ENCODE measurements around the gene SLC38A2. TPM values are rescaled to one million over a fixed set of nuclear protein-coding genes. Genes with fewer than 3 reads are reported as not detected.
A peak's percentile ranks its signal among the peaks of the same experiment; 100 is the strongest.

SLC38A2 gene
- total RNA-seq, 1 donor from 2014 or later = 1,114 TPM

GRCh38 chr12:46354111-46354801 is 18.3 kb downstream of the SLC38A2 start:
- Histone ChIP-seq H3K36me3 (ENCODE audit: control insufficient read depth, insufficient read depth, low read length) (no peaks in the 10 kb centered on the region), H3K27me3 (ENCODE audit: control insufficient read depth, insufficient read depth, low read length) (no peaks in the 10 kb centered on the region), H3K4me3 (ENCODE audit: low read depth, low read length) (no peak overlapping the region)
- DNase-seq (ENCODE audit: low read depth) (no peak), FAIRE-seq (no peak)
- peak; percentile 13 for TF ChIP-seq CTCF (IDR thresholded peaks at IDR 0.05; ENCODE audit: insufficient read depth, low read length, severe bottlenecking)

GRCh38 chr12:46351886-46352650 is 20.5 kb downstream of the SLC38A2 start:
- FAIRE-seq (no peak), DNase-seq (ENCODE audit: low read depth) (no peak)
- TF ChIP-seq CTCF (IDR thresholded peaks at IDR 0.05; ENCODE audit: insufficient read depth, low read length, severe bottlenecking) = no peak
- H3K36me3 ChIP-seq (ENCODE audit: control insufficient read depth, insufficient read depth, low read length) = no peaks in the 10 kb centered on the region
- H3K4me3 ChIP-seq (ENCODE audit: low read depth, low read length) = no peak overlapping the region
- no peaks in the 10 kb centered on the region for H3K27me3 ChIP-seq (ENCODE audit: control insufficient read depth, insufficient read depth, low read length)

- FAIRE-seq (no peak), DNase-seq (ENCODE audit: low read depth) (no peak)
- no peak overlapping the region for H3K4me3 ChIP-seq (ENCODE audit: low read depth, low read length)
- no peaks in the 10 kb centered on the region for H3K27me3 ChIP-seq (ENCODE audit: control insufficient read depth, insufficient read depth, low read length)
- TF ChIP-seq CTCF (IDR thresholded peaks at IDR 0.05; ENCODE audit: insufficient read depth, low read length, severe bottlenecking) = no peak
- H3K36me3 ChIP-seq (ENCODE audit: control insufficient read depth, insufficient read depth, low read length) = no peaks in the 10 kb centered on the region
Observed at GRCh38 chr12:46351138-46351537, 21.4 kb downstream of the SLC38A2 start.

- Histone ChIP-seq H3K36me3 (ENCODE audit: control insufficient read depth, insufficient read depth, low read length) (no peaks in the 10 kb centered on the region), H3K4me3 (ENCODE audit: low read depth, low read length) (no peak overlapping the region), H3K27me3 (ENCODE audit: control insufficient read depth, insufficient read depth, low read length) (no peaks in the 10 kb centered on the region)
- no peak for DNase-seq (ENCODE audit: low read depth)
- peak; percentile 50 for FAIRE-seq
- no peak for TF ChIP-seq CTCF (IDR thresholded peaks at IDR 0.05; ENCODE audit: insufficient read depth, low read length, severe bottlenecking)
Observed at GRCh38 chr12:46349253-46349652, 23.3 kb downstream of the SLC38A2 start.

- peak; percentile 49 for DNase-seq (ENCODE audit: low read depth)
- Histone ChIP-seq H3K27me3 (ENCODE audit: control insufficient read depth, insufficient read depth, low read length) (no peaks in the 10 kb centered on the region), H3K4me3 (ENCODE audit: low read depth, low read length) (no peak overlapping the region), H3K36me3 (ENCODE audit: control insufficient read depth, insufficient read depth, low read length) (no peaks in the 10 kb centered on the region)
- peak; percentile 81 for FAIRE-seq
- TF ChIP-seq CTCF (IDR thresholded peaks at IDR 0.05; ENCODE audit: insufficient read depth, low read length, severe bottlenecking) = no peak
Observed at GRCh38 chr12:46343118-46343852, 29.3 kb downstream of the SLC38A2 start.

Data from bronchial epithelial cell (primary cell).